ENCODE measurements around the gene KRT34.
"Not testable (repeated sequence)": the region's sequence is repeated elsewhere in the genome, so short reads cannot be mapped to it uniquely, and the experiment has no call there.

GRCh38 chr17:41381943-41382342 is at the start of gene KRT34:
- not testable (repeated sequence) for TF ChIP-seq POLR2A (IDR thresholded peaks at IDR 0.05)
- TF ChIP-seq, protein P1, sequence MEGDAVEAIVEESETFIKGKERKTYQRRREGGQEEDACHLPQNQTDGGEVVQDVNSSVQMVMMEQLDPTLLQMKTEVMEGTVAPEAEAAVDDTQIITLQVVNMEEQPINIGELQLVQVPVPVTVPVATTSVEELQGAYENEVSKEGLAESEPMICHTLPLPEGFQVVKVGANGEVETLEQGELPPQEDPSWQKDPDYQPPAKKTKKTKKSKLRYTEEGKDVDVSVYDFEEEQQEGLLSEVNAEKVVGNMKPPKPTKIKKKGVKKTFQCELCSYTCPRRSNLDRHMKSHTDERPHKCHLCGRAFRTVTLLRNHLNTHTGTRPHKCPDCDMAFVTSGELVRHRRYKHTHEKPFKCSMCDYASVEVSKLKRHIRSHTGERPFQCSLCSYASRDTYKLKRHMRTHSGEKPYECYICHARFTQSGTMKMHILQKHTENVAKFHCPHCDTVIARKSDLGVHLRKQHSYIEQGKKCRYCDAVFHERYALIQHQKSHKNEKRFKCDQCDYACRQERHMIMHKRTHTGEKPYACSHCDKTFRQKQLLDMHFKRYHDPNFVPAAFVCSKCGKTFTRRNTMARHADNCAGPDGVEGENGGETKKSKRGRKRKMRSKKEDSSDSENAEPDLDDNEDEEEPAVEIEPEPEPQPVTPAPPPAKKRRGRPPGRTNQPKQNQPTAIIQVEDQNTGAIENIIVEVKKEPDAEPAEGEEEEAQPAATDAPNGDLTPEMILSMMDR (IDR thresholded peaks at IDR 0.05): not testable (repeated sequence)
